Measurements from ENCODE around the gene PXDN. TPM values are rescaled to one million over a fixed set of nuclear protein-coding genes. Genes with fewer than 3 reads are reported as not detected.

The PXDN gene
- total RNA-seq, 4 donors from 2014 or later: 9.0 to 46.2 (median 18.5) TPM

- intact Hi-C loops (cut with DNase I; ENCODE audit: low total_unique reads): no loop called here
- no peak for DNase-seq
- WGBS, 2 donors (ENCODE audit: low coverage in 1 of 2): 75 to 79% methylated on average over 9 to 17 of the region's 17 CpGs
- in situ Hi-C loops (cut with MboI; ENCODE audit: low pct_ligation_motif_present in 1 of 4, low pct_unique_long_range_greater_than_20kb in 1 of 4, low sequenced_read_pairs in 3 of 4): loop anchor here (10.0 to 25.0 kb wide), 4 partner anchors 66 to 162 kb away; no protein-coding TSS in a partner anchor
- H3K36me3 ChIP-seq: no peaks in the 10 kb centered on the region
- H3K4me1 ChIP-seq: peaks cover 2 to 8% (median 6%) of the 10 kb centered on the region in 4 donors
- no peaks in the 10 kb centered on the region for H3K9me3 ChIP-seq
- H3K27me3 ChIP-seq: peaks cover 18% of the 10 kb centered on the region
- no peak overlapping the region for H3K27ac ChIP-seq
- no peak overlapping the region for H3K4me3 ChIP-seq
- TF ChIP-seq EP300 (IDR thresholded peaks at IDR 0.05; ENCODE audit: low read depth) (no peak), POLR2A (IDR thresholded peaks at IDR 0.05) (no peak)
These were observed 4.6 kb upstream of the PXDN start for GRCh38 chr2:1748741-1749488.

- TF ChIP-seq EP300 (IDR thresholded peaks at IDR 0.05; ENCODE audit: low read depth) (no peak), POLR2A (IDR thresholded peaks at IDR 0.05) (no peak), POLR2AphosphoS5 (IDR thresholded peaks at IDR 0.05) (no peak), CTCF (IDR thresholded peaks at IDR 0.05) (no peak)
- Histone ChIP-seq H3K4me1 (peaks cover 2 to 8% (median 6%) of the 10 kb centered on the region in 4 donors), H3K9me3 (no peaks in the 10 kb centered on the region), H3K4me3 (no peak overlapping the region), H3K36me3 (no peaks in the 10 kb centered on the region), H3K27ac (no peak overlapping the region), H3K27me3 (peaks cover 23% of the 10 kb centered on the region)
- in situ Hi-C loops (cut with MboI; ENCODE audit: low pct_ligation_motif_present in 1 of 4, low pct_unique_long_range_greater_than_20kb in 1 of 4, low sequenced_read_pairs in 3 of 4): loop anchor here (10.0 to 25.0 kb wide), 4 partner anchors 67 to 161 kb away; no protein-coding TSS in a partner anchor
- WGBS, 2 donors (ENCODE audit: low coverage in 1 of 2): 53 to 74% methylated on average over 4 to 6 of the region's 6 CpGs
- intact Hi-C loops (cut with DNase I; ENCODE audit: low total_unique reads): no loop called here
- DNase-seq: no peak
These were observed 3.9 kb upstream of the PXDN start for GRCh38 chr2:1748176-1748740.

GRCh38 chr2:1747065-1747941 is 3.0 kb upstream of the PXDN start:
- Histone ChIP-seq H3K9me3 (no peaks in the 10 kb centered on the region), H3K27me3 (peaks cover 31% of the 10 kb centered on the region), H3K27ac (no peak overlapping the region), H3K36me3 (no peaks in the 10 kb centered on the region), H3K4me3 (no peak overlapping the region), H3K4me1 (peaks cover 2 to 9% (median 6%) of the 10 kb centered on the region in 4 donors)
- intact Hi-C loops (cut with DNase I; ENCODE audit: low total_unique reads) (no loop called here), in situ Hi-C loops (cut with MboI; ENCODE audit: low pct_ligation_motif_present in 1 of 4, low pct_unique_long_range_greater_than_20kb in 1 of 4, low sequenced_read_pairs in 3 of 4) (loop anchor here (10.0 to 25.0 kb wide), 4 partner anchors 67 to 160 kb away; no protein-coding TSS in a partner anchor)
- DNase-seq: no peak
- WGBS, 2 donors (ENCODE audit: low coverage in 1 of 2): 20 to 81% methylated on average over 2 to 26 of the region's 26 CpGs
- TF ChIP-seq EP300 (IDR thresholded peaks at IDR 0.05; ENCODE audit: low read depth) (no peak), POLR2A (IDR thresholded peaks at IDR 0.05) (no peak), POLR2AphosphoS5 (IDR thresholded peaks at IDR 0.05) (no peak), CTCF (IDR thresholded peaks at IDR 0.05) (no peak)

GRCh38 chr2:1746174-1747064 is 2.1 kb upstream of the PXDN start:
- intact Hi-C loops (cut with DNase I; ENCODE audit: low total_unique reads): no loop called here
- in situ Hi-C loops (cut with MboI; ENCODE audit: low pct_ligation_motif_present in 1 of 4, low pct_unique_long_range_greater_than_20kb in 1 of 4, low sequenced_read_pairs in 3 of 4): loop anchor here (10.0 to 25.0 kb wide), 4 partner anchors 68 to 159 kb away; no protein-coding TSS in a partner anchor
- WGBS, 2 donors (ENCODE audit: low coverage in 1 of 2): 83 to 97% methylated on average over 6 to 9 of the region's 9 CpGs
- Histone ChIP-seq H3K27ac (no peak overlapping the region), H3K4me1 (peaks cover 2 to 11% (median 6%) of the 10 kb centered on the region in 4 donors), H3K27me3 (peaks cover 31% of the 10 kb centered on the region), H3K9me3 (no peaks in the 10 kb centered on the region), H3K36me3 (no peaks in the 10 kb centered on the region), H3K4me3 (no peak overlapping the region)
- TF ChIP-seq CTCF (IDR thresholded peaks at IDR 0.05) (no peak), POLR2A (IDR thresholded peaks at IDR 0.05) (no peak), EP300 (IDR thresholded peaks at IDR 0.05; ENCODE audit: low read depth) (no peak), POLR2AphosphoS5 (IDR thresholded peaks at IDR 0.05) (no peak)
- no peak for DNase-seq
